ENCODE measurements around the gene TMEM238L. TPM values are rescaled to one million over a fixed set of nuclear protein-coding genes. Genes with fewer than 3 reads are reported as not detected.

TMEM238L gene
- total and polyA plus RNA-seq, 11 donors, result not detected

DNA sequence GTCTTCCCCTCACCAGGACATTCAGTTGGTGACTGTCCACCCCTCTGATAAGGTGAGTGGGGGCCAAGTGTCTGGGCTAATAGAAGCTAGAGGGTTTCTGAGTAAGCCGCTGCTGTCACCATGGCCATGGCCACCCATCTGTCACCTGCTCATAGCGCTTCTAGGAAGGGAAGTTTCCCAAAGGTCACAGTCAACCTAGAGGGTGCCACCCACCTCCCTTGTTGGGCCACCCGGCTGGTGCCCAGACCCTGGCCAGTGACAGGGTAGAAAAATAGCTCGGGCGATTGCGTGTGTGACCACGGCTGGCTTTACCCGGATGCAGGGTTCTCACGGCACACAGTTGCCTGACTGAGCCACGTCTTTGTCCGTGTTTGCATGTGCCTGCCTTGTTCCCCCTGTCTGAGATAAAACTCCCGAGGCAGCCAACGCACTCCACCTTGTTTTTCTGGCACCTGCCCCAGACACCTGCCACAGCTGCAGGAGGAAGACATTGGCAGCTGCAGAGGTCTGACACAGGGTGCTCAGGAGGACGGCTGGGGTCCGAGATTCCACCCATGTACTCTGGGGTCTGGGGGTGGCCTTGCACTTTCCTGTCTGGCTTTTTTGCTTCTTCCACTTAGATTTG is 33.2 kb upstream of the TMEM238L start:
- no peak overlapping the region for H3K4me3 ChIP-seq
- no peak for DNase-seq
- H3K27me3 ChIP-seq, result peaks cover 0 to 10% (median 0%) of the 10 kb centered on the region in 9 donors
- intact Hi-C loops (cut with DNase I), result loop anchor here in 1 of 10 donors (5.0 kb wide), 1 partner anchor 80 kb away; no protein-coding TSS in a partner anchor
- no peaks in the 10 kb centered on the region for H3K9me3 ChIP-seq
- no peaks in the 10 kb centered on the region for H3K4me1 ChIP-seq
- no peak for TF ChIP-seq POLR2A (IDR thresholded peaks at IDR 0.05)
- TF ChIP-seq, protein P1, sequence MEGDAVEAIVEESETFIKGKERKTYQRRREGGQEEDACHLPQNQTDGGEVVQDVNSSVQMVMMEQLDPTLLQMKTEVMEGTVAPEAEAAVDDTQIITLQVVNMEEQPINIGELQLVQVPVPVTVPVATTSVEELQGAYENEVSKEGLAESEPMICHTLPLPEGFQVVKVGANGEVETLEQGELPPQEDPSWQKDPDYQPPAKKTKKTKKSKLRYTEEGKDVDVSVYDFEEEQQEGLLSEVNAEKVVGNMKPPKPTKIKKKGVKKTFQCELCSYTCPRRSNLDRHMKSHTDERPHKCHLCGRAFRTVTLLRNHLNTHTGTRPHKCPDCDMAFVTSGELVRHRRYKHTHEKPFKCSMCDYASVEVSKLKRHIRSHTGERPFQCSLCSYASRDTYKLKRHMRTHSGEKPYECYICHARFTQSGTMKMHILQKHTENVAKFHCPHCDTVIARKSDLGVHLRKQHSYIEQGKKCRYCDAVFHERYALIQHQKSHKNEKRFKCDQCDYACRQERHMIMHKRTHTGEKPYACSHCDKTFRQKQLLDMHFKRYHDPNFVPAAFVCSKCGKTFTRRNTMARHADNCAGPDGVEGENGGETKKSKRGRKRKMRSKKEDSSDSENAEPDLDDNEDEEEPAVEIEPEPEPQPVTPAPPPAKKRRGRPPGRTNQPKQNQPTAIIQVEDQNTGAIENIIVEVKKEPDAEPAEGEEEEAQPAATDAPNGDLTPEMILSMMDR (IDR thresholded peaks at IDR 0.05), result no peak
- WGBS, 4 donors, result 70 to 81% (median 73%) methylated on average over 15 of the region's 15 CpGs
- no peaks in the 10 kb centered on the region for H3K36me3 ChIP-seq
- ATAC-seq, result no peak
- H3K27ac ChIP-seq, result no peak overlapping the region

DNA sequence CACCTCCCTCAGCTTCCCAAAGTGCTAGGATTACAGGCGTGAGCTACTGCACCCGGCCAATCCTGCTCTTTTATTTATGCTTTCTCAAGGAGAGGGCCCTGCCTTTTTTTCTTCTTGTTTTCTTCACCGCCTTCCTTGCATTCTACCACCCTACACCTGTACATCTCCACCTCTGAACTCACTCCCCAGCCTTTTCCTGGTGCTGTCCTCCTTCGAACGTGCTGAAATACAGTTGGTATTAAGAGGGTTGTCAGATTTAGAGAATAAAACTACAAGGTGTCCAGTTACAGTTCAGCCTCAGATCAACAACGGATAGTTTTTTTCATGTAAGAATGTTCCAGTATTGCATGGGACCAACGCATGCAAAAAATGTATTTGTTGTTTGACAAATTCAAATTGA is 32.2 kb upstream of the TMEM238L start:
- Histone ChIP-seq H3K27ac (no peak overlapping the region), H3K27me3 (peaks cover 0 to 10% (median 0%) of the 10 kb centered on the region in 9 donors), H3K4me1 (no peaks in the 10 kb centered on the region), H3K9me3 (no peaks in the 10 kb centered on the region), H3K4me3 (no peak overlapping the region), H3K36me3 (no peaks in the 10 kb centered on the region)
- ATAC-seq (no peak), DNase-seq (no peak)
- 80 to 87% (median 82%) methylated on average over 7 of the region's 7 CpGs for WGBS, 4 donors
- intact Hi-C loops (cut with DNase I), result loop anchor here in 1 of 10 donors (5.0 kb wide), 1 partner anchor 79 kb away; no protein-coding TSS in a partner anchor
- TF ChIP-seq POLR2A (IDR thresholded peaks at IDR 0.05), result no peak
- TF ChIP-seq, protein P1 (IDR thresholded peaks at IDR 0.05), result no peak

DNA sequence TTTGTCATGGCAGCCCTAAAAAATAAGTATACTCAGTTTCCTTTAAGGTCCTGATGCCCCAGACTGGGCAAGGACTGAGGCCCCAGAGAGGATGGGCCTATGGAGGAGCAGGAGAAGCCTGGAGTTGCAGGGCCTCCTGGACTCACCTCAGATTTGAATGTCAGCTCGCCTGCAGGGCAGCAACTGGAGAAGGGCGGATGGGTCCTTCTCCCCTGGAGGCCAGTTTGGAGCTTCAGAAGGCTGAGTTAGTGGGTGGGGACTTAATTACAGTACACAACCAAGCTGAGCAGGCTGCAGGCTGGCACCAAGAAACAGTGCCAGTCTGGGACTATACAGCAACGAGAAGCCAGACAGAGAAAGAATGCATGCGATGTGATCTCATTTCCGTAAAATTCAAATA is 27.8 kb upstream of the TMEM238L start:
- WGBS, 4 donors, result 89 to 91% (median 90%) methylated on average over 5 of the region's 5 CpGs
- Histone ChIP-seq H3K36me3 (no peaks in the 10 kb centered on the region), H3K9me3 (no peaks in the 10 kb centered on the region), H3K27ac (no peak overlapping the region), H3K4me1 (no peaks in the 10 kb centered on the region), H3K4me3 (no peak overlapping the region), H3K27me3 (peaks cover 0 to 2% (median 0%) of the 10 kb centered on the region in 9 donors)
- ATAC-seq (no peak), DNase-seq (no peak)
- intact Hi-C loops (cut with DNase I), result no loop called here
- no peak for TF ChIP-seq POLR2A (IDR thresholded peaks at IDR 0.05)
- TF ChIP-seq, protein P1 (IDR thresholded peaks at IDR 0.05), result no peak

DNA sequence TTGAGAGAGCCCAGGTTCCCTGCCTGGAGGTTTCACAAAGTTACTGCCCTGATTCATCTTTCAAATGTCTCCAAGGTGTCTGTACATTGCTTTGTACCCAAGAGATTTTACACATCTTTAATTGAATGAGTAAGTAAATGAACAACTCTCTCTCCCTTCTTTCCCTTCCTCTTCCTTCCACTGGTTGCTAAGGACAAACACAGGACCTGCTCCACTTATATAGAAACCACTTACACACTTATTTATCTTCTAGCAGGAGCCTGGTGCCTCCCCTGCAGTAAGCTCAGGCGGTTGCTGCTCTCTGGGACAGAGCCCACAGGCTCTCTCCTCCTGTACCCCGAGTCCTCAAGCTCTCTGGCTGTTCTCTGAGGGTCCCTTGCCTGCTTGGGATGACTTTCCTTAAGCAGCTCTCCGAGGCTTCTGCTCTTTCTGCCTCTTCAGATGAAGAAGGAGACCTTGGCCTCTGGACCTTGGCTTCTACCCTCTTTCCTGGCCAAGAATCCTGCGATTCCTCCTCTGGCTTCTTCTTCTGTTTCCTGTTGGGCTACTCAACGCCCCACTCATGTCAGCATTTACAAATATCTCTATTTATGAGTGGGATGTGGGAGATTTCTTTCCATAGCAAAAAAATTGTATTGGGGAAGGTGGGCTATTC is 24.1 kb upstream of the TMEM238L start:
- H3K27ac ChIP-seq, result no peak overlapping the region
- TF ChIP-seq POLR2A (IDR thresholded peaks at IDR 0.05), result no peak
- TF ChIP-seq, protein P1 (IDR thresholded peaks at IDR 0.05), result no peak
- H3K36me3 ChIP-seq, result no peaks in the 10 kb centered on the region
- WGBS, 4 donors, result 56 to 66% (median 62%) methylated on average over 5 of the region's 5 CpGs
- intact Hi-C loops (cut with DNase I), result no loop called here
- DNase-seq (no peak), ATAC-seq (no peak)
- H3K4me1 ChIP-seq, result no peaks in the 10 kb centered on the region
- no peak overlapping the region for H3K4me3 ChIP-seq
- no peaks in the 10 kb centered on the region for H3K9me3 ChIP-seq
- peaks cover 0 to 2% (median 0%) of the 10 kb centered on the region in 9 donors for H3K27me3 ChIP-seq
